Breast epithelium (tissue), 3 donors: ENCODE measurements around the gene METTL1.

Experiments
- CTCF ChIP-seq, 3 donors: fragments of 450-650 bp; IDR thresholded peaks; one replicate each; pipeline ENCODE4 v1.5.1; 2016 to 2017; ENCODE audit warnings: antibody characterized with exemption in 3 of 3, mild to moderate bottlenecking in 3 of 3, moderate library complexity in 3 of 3
- POLR2A ChIP-seq: fragments of 450-650 bp; IDR thresholded peaks from one replicate; pipeline ENCODE4 v1.6.1; 2016; ENCODE audit warnings: antibody characterized with exemption, mild to moderate bottlenecking, moderate library complexity
- POLR2AphosphoS5 ChIP-seq, 3 donors: sonication (generic); formaldehyde crosslinking; IDR thresholded peaks; one replicate each; pipeline ENCODE4 v1.6.1; 2017; ENCODE audit warnings: antibody characterized with exemption in 3 of 3

- TF ChIP-seq CTCF (IDR thresholded peaks at IDR 0.05) (no peak), POLR2A (no peak), POLR2AphosphoS5 (IDR thresholded peaks at IDR 0.05) (no peak)
Observed at GRCh38 chr12:57802607-57803006, 30.7 kb upstream of the METTL1 start.
